WTC11 (cell line): ENCODE results near the gene RYR3. TPM values are rescaled to one million over a fixed set of nuclear protein-coding genes. Genes with fewer than 3 reads are reported as not detected.

Source experiments
- ATAC-seq: fragments of 200-7000 bp; cut with Tn5 transposase; 2 replicates; pipeline ENCODE4 v1.10.0; 2021; ENCODE audit warnings: mild to moderate bottlenecking, moderate library complexity
- CTCF ChIA-PET: fragments of 300-600 bp; sonication (Branson Sonifier 250); formaldehyde crosslinking; loops from one replicate; lab custom pipeline; 2021; ENCODE audit warnings: antibody characterized with exemption; lab: Charles Lee
- POLR2A ChIA-PET: fragments of 350-600 bp; sonication (Branson Sonifier 250); formaldehyde crosslinking; loops from one replicate; lab custom pipeline; 2021; ENCODE audit warnings: antibody characterized with exemption; lab: Charles Lee
- DNase-seq: peaks from one replicate; pipeline ENCODE4 v3.0.0; 2021; ENCODE audit warnings: low spot score
- H3K27ac Mint-ChIP-seq: 2 replicates; pipeline ENCODE4 v1.8.0; 2021; ENCODE audit warnings: mixed read lengths
- H3K27me3 Mint-ChIP-seq: 2 replicates; pipeline ENCODE4 v1.8.0; 2021; ENCODE audit warnings: low read depth, mild to moderate bottlenecking, moderate library complexity, mixed read lengths
- H3K36me3 Mint-ChIP-seq: 2 replicates; pipeline ENCODE4 v1.8.0; 2021; ENCODE audit warnings: mixed read lengths
- H3K4me1 Mint-ChIP-seq: 2 replicates; pipeline ENCODE4 v1.8.0; 2022; ENCODE audit warnings: mixed read lengths
- H3K4me3 Mint-ChIP-seq: 2 replicates; pipeline ENCODE4 v1.8.0; 2021; ENCODE audit warnings: mild to moderate bottlenecking, moderate library complexity, mixed read lengths
- H3K9me3 Mint-ChIP-seq: 2 replicates; pipeline ENCODE4 v1.8.0; 2021; ENCODE audit warnings: mixed read lengths
- ATF1 ChIP-seq: sonication (generic); formaldehyde crosslinking; IDR thresholded peaks from 2 replicates; pipeline ENCODE4 v1.8.1; 2023; ENCODE audit warnings: mild to moderate bottlenecking, moderate library complexity, missing genetic modification reagents
- ATF6 ChIP-seq: sonication (generic); formaldehyde crosslinking; IDR thresholded peaks from 2 replicates; pipeline ENCODE4 v1.8.1; 2023; ENCODE audit warnings: mild to moderate bottlenecking, missing genetic modification reagents
- CBFB ChIP-seq: sonication (generic); formaldehyde crosslinking; IDR thresholded peaks from 2 replicates; pipeline ENCODE4 v1.8.1; 2022; ENCODE audit warnings: mild to moderate bottlenecking, low read depth, missing genetic modification reagents
- GTF2I ChIP-seq: fragments of 250-450 bp; sonication (Bioruptor Pico); conservative IDR thresholded peaks from 2 replicates; pipeline ENCODE4 v1.4.0; 2021; ENCODE audit warnings: mild to moderate bottlenecking
- HMGA2 ChIP-seq: fragments of 250-450 bp; sonication (Bioruptor Pico); IDR thresholded peaks from 2 replicates; pipeline ENCODE4 v1.4.0; 2021; ENCODE audit warnings: mild to moderate bottlenecking, moderate library complexity
- JAZF1 ChIP-seq: fragments of 250-450 bp; sonication (Bioruptor Pico); IDR thresholded peaks from 2 replicates; pipeline ENCODE4 v1.9.0; 2021; ENCODE audit warnings: moderate library complexity, mild to moderate bottlenecking, inconsistent platforms
- KAT7 ChIP-seq: sonication (generic); formaldehyde crosslinking; IDR thresholded peaks from 2 replicates; pipeline ENCODE4 v1.8.1; 2023; ENCODE audit warnings: missing genetic modification reagents, mild to moderate bottlenecking, borderline replicate concordance
- MXD4 ChIP-seq: fragments of 250-450 bp; sonication (Bioruptor Pico); IDR thresholded peaks from 2 replicates; pipeline ENCODE4 v1.8.0; 2021; ENCODE audit warnings: mild to moderate bottlenecking, moderate library complexity, borderline replicate concordance
- NFYB ChIP-seq: sonication (generic); formaldehyde crosslinking; conservative IDR thresholded peaks from 2 replicates; pipeline ENCODE4 v1.8.0; 2022; ENCODE audit warnings: low read depth, missing genetic modification reagents
- NR2C2 ChIP-seq: sonication (generic); formaldehyde crosslinking; IDR thresholded peaks from 2 replicates; pipeline ENCODE4 v1.8.0; 2022; ENCODE audit warnings: mild to moderate bottlenecking, missing genetic modification reagents
- NR3C1 ChIP-seq: sonication (generic); formaldehyde crosslinking; conservative IDR thresholded peaks from 2 replicates; pipeline ENCODE4 v1.8.1; 2023; ENCODE audit warnings: low read depth, mild to moderate bottlenecking, missing genetic modification reagents
- RELA ChIP-seq: sonication (generic); formaldehyde crosslinking; IDR thresholded peaks from 2 replicates; pipeline ENCODE4 v1.8.1; 2022; ENCODE audit warnings: missing genetic modification reagents, mild to moderate bottlenecking, borderline replicate concordance
- RORB ChIP-seq: fragments of 250-450 bp; sonication (Bioruptor Pico); IDR thresholded peaks from 2 replicates; pipeline ENCODE4 v1.9.0; 2021; ENCODE audit warnings: mild to moderate bottlenecking
- SMAD3 ChIP-seq: sonication (generic); formaldehyde crosslinking; IDR thresholded peaks from 2 replicates; pipeline ENCODE4 v1.8.0; 2022; ENCODE audit warnings: missing genetic modification reagents, mild to moderate bottlenecking, borderline replicate concordance
- SP1 ChIP-seq: sonication (generic); formaldehyde crosslinking; conservative IDR thresholded peaks from 2 replicates; pipeline ENCODE4 v1.8.1; 2022; ENCODE audit warnings: missing genetic modification reagents
- TCF7 ChIP-seq: sonication (generic); formaldehyde crosslinking; IDR thresholded peaks from 2 replicates; pipeline ENCODE4 v1.8.0; 2022; ENCODE audit warnings: mild to moderate bottlenecking, low read depth, missing genetic modification reagents, moderate library complexity
- TEAD1 ChIP-seq: sonication (generic); formaldehyde crosslinking; IDR thresholded peaks from 2 replicates; pipeline ENCODE4 v1.8.0; 2022; ENCODE audit warnings: mild to moderate bottlenecking, missing genetic modification reagents
- ZNF232 ChIP-seq: sonication (generic); formaldehyde crosslinking; IDR thresholded peaks from 2 replicates; pipeline ENCODE4 v1.8.0; 2022; ENCODE audit warnings: mild to moderate bottlenecking, missing genetic modification reagents
- ZNF396 ChIP-seq: fragments of 250-450 bp; sonication (Bioruptor Pico); IDR thresholded peaks from 2 replicates; pipeline ENCODE4 v1.8.0; 2021; ENCODE audit warnings: mild to moderate bottlenecking, moderate library complexity, borderline replicate concordance
- ZNF671 ChIP-seq: fragments of 250-450 bp; sonication (Bioruptor Pico); IDR thresholded peaks from 2 replicates; pipeline ENCODE4 v1.8.0; 2021; ENCODE audit warnings: mild to moderate bottlenecking
- total RNA-seq: library from RNA; stranded (reverse); gene quantifications from 3 replicates; pipeline ENCODE4 v1.2.3, GENCODE V29; 2021
- TF ChIP-seq, protein P1 (sequence below): fragments of 250-450 bp; sonication (Bioruptor Pico); IDR thresholded peaks from 2 replicates; pipeline ENCODE4 v1.9.0; 2021; ENCODE audit warnings: moderate library complexity, mild to moderate bottlenecking, inconsistent platforms, borderline replicate concordance
- TF ChIP-seq, protein P2 (sequence below): fragments of 250-450 bp; sonication (Bioruptor Pico); IDR thresholded peaks from 2 replicates; pipeline ENCODE4 v1.9.0; 2021; ENCODE audit warnings: mild to moderate bottlenecking
- TF ChIP-seq, protein P3 (sequence below): sonication (generic); formaldehyde crosslinking; IDR thresholded peaks from 2 replicates; pipeline ENCODE4 v1.8.1; 2022; ENCODE audit warnings: low read depth, missing genetic modification reagents, borderline replicate concordance
- TF ChIP-seq, protein P4 (sequence below): fragments of 250-450 bp; sonication (Bioruptor Pico); IDR thresholded peaks from 2 replicates; pipeline ENCODE4 v2.1.2; 2022; ENCODE audit warnings: mild to moderate bottlenecking, moderate library complexity

RYR3 gene
- total RNA-seq, 1 experiment from 2014 or later: 1.4 TPM

DNA sequence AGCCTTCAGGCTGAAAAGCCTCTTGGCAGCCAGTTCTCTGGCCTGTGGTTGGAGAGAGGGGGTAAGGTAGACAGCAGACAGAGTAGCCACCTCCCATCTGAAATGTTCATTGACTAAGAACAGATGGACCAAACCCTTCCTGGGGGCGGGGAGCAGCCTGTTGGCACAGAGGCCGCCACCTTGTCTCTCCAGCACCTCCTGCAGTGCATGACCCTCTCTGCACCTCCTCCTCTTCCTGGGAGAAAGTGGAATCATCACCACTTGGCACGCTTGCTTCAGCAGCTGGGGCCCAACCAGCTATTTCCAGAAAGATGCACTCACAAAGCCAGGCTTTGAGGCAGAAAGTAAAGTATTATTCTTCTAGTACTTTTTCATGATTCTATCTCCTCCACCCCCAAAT, 344.1 kb downstream of the RYR3 start:
- POLR2A ChIA-PET: no interaction called here

GRCh38 chr15:33655488-33655887, 344.7 kb downstream of the RYR3 start:
- H3K36me3 Mint-ChIP-seq: peaks cover 4% of the 10 kb centered on the region; the same call in 1 of the 2 replicates
- no peak for TF ChIP-seq NR3C1 (CRISPR knock-in tag)
- TF ChIP-seq RORB (CRISPR knock-in tag): no peak
- TF ChIP-seq, protein P1, sequence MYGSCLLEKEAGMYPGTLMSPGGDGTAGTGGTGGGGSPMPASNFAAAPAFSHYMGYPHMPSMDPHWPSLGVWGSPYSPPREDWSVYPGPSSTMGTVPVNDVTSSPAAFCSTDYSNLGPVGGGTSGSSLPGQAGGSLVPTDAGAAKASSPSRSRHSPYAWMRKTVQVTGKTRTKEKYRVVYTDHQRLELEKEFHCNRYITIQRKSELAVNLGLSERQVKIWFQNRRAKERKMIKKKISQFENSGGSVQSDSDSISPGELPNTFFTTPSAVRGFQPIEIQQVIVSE (CRISPR knock-in tag): no peak
- TF ChIP-seq MXD4 (CRISPR knock-in tag): no peak
- no peak for TF ChIP-seq ATF1
- TF ChIP-seq ZNF396 (CRISPR knock-in tag): no peak
- no peak for TF ChIP-seq NFYB (CRISPR knock-in tag)
- TF ChIP-seq CBFB (CRISPR knock-in tag): no peak
- TF ChIP-seq KAT7 (CRISPR knock-in tag): no peak
- TF ChIP-seq, protein P2, sequence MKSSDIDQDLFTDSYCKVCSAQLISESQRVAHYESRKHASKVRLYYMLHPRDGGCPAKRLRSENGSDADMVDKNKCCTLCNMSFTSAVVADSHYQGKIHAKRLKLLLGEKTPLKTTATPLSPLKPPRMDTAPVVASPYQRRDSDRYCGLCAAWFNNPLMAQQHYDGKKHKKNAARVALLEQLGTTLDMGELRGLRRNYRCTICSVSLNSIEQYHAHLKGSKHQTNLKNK (CRISPR knock-in tag): no peak
- no peak for TF ChIP-seq SP1
- TF ChIP-seq, protein P3, sequence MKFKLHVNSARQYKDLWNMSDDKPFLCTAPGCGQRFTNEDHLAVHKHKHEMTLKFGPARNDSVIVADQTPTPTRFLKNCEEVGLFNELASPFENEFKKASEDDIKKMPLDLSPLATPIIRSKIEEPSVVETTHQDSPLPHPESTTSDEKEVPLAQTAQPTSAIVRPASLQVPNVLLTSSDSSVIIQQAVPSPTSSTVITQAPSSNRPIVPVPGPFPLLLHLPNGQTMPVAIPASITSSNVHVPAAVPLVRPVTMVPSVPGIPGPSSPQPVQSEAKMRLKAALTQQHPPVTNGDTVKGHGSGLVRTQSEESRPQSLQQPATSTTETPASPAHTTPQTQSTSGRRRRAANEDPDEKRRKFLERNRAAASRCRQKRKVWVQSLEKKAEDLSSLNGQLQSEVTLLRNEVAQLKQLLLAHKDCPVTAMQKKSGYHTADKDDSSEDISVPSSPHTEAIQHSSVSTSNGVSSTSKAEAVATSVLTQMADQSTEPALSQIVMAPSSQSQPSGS (CRISPR knock-in tag): no peak
- H3K4me3 Mint-ChIP-seq: no peak overlapping the region
- H3K9me3 Mint-ChIP-seq: peaks cover 18% of the 10 kb centered on the region
- H3K4me1 Mint-ChIP-seq: peaks cover 2% of the 10 kb centered on the region; the same call in 1 of the 2 replicates
- ATAC-seq (no peak), DNase-seq (no peak)
- POLR2A ChIA-PET: no interaction called here
- H3K27ac Mint-ChIP-seq: no peak overlapping the region
- CTCF ChIA-PET: interaction anchor here (1.5 to 3.9 kb wide), 2 partner anchors 45 to 363 kb away, joined by 6 to 13 read pairs; no protein-coding TSS in a partner anchor
- H3K27me3 Mint-ChIP-seq: no peaks in the 10 kb centered on the region

More for the DNA sequence above, 344.1 kb downstream of the RYR3 start:
- DNase-seq (peak; percentile 45), ATAC-seq (peak; percentile 73)
- Mint-ChIP-seq H3K9me3 (peaks cover 18% of the 10 kb centered on the region), H3K36me3 (peaks cover 4% of the 10 kb centered on the region; the same call in 1 of the 2 replicates), H3K4me3 (no peak overlapping the region), H3K4me1 (peaks cover 2% of the 10 kb centered on the region; the same call in 1 of the 2 replicates), H3K27me3 (no peaks in the 10 kb centered on the region), H3K27ac (no peak overlapping the region)
- no peak for TF ChIP-seq TEAD1 (CRISPR knock-in tag)
- no peak for TF ChIP-seq HMGA2
- no peak for TF ChIP-seq GTF2I (CRISPR knock-in tag)
- TF ChIP-seq JAZF1 (CRISPR knock-in tag): no peak
- no peak for TF ChIP-seq NR2C2
- TF ChIP-seq ZNF232 (CRISPR knock-in tag): no peak
- TF ChIP-seq TCF7 (CRISPR knock-in tag): no peak
- TF ChIP-seq, protein P4, sequence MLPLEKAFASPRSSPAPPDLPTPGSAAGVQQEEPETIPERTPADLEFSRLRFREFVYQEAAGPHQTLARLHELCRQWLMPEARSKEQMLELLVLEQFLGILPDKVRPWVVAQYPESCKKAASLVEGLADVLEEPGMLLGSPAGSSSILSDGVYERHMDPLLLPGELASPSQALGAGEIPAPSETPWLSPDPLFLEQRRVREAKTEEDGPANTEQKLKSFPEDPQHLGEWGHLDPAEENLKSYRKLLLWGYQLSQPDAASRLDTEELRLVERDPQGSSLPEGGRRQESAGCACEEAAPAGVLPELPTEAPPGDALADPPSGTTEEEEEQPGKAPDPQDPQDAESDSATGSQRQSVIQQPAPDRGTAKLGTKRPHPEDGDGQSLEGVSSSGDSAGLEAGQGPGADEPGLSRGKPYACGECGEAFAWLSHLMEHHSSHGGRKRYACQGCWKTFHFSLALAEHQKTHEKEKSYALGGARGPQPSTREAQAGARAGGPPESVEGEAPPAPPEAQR (CRISPR knock-in tag): no peak
- no peak for TF ChIP-seq ZNF671 (CRISPR knock-in tag)
- no peak for TF ChIP-seq RELA (CRISPR knock-in tag)
- TF ChIP-seq ATF6 (CRISPR knock-in tag): no peak
- no peak for TF ChIP-seq SMAD3
- CTCF ChIA-PET: interaction anchor here (0.7 to 3.9 kb wide), 3 partner anchors 46 to 362 kb away, joined by 3 to 13 read pairs (median 6); partner anchors contain the start of gene RYR3
